ENCODE results near the gene MVB12B. TPM values are rescaled to one million over a fixed set of nuclear protein-coding genes. Genes with fewer than 3 reads are reported as not detected.

The MVB12B gene
- total and polyA plus RNA-seq, 8 donors: 19.9 to 25.3 (median 22.8) TPM

DNA sequence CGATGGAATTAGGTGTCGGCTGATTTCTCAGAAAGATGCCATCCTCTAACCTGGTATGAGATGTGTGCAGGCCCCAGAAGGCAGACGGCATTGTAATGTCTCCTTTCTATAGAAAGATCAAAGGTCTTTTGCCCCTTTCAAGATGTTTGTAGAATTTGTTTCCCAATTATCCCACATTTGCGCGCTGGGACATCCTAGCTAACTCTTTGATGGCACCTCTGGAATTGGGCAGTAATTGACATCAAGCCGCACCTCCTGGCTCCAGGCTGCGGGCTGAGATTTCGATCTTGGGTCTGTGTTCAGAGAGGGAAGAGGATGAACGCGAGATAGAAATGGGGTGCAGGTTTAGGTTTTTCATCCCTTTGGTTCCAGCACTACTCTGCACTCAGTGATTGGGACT is 202.3 kb downstream of the MVB12B start:
- intact Hi-C loops (cut with DNase I): no loop called here
- ATAC-seq: no peak
- Histone ChIP-seq H3K4me3 (no peak overlapping the region), H3K36me3 (no peaks in the 10 kb centered on the region), H3K9me3 (no peaks in the 10 kb centered on the region), H3K4me1 (peaks cover 0 to 53% of the 10 kb centered on the region in 2 donors), H3K27me3 (peaks cover 0 to 22% of the 10 kb centered on the region in 2 donors), H3K27ac (no peak overlapping the region)
- DNase-seq: no peak
- TF ChIP-seq, protein P1, sequence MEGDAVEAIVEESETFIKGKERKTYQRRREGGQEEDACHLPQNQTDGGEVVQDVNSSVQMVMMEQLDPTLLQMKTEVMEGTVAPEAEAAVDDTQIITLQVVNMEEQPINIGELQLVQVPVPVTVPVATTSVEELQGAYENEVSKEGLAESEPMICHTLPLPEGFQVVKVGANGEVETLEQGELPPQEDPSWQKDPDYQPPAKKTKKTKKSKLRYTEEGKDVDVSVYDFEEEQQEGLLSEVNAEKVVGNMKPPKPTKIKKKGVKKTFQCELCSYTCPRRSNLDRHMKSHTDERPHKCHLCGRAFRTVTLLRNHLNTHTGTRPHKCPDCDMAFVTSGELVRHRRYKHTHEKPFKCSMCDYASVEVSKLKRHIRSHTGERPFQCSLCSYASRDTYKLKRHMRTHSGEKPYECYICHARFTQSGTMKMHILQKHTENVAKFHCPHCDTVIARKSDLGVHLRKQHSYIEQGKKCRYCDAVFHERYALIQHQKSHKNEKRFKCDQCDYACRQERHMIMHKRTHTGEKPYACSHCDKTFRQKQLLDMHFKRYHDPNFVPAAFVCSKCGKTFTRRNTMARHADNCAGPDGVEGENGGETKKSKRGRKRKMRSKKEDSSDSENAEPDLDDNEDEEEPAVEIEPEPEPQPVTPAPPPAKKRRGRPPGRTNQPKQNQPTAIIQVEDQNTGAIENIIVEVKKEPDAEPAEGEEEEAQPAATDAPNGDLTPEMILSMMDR (IDR thresholded peaks at IDR 0.05): no peak

DNA sequence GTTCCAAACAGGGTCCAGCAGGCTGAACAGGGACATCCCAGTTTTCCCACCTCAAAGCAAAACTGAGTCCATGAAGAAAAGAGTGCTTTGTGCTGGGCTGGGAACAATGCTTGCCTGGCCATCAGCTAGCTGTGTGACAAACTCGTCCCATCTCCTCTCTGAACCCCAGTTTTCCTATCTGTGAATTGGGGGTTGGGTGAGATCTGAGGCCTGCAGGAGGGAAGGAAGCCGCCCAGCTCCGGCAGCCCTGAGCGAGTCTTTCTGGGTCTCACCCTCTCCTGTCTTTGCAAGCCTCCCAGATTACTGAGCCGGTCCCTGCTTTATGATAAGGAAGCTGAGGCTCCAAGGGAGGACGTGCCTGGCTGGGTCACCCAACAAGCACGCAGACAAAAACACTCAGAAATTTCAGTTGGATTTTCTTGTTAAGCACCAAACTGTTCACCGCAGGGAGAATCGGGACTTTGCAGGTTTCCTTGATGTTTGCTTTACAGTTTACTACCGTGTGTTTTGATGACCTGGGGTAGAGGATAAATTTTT is 204.5 kb downstream of the MVB12B start:
- Histone ChIP-seq H3K4me3 (no peak overlapping the region), H3K27me3 (peaks cover 0 to 34% of the 10 kb centered on the region in 2 donors), H3K27ac (no peak overlapping the region), H3K36me3 (no peaks in the 10 kb centered on the region), H3K9me3 (no peaks in the 10 kb centered on the region), H3K4me1 (peaks cover 0 to 41% of the 10 kb centered on the region in 2 donors)
- TF ChIP-seq, protein P1 (IDR thresholded peaks at IDR 0.05): no peak
- DNase-seq (peak in 1 of 4 donors; percentile 24), ATAC-seq (no peak)
- intact Hi-C loops (cut with DNase I): no loop called here

DNA sequence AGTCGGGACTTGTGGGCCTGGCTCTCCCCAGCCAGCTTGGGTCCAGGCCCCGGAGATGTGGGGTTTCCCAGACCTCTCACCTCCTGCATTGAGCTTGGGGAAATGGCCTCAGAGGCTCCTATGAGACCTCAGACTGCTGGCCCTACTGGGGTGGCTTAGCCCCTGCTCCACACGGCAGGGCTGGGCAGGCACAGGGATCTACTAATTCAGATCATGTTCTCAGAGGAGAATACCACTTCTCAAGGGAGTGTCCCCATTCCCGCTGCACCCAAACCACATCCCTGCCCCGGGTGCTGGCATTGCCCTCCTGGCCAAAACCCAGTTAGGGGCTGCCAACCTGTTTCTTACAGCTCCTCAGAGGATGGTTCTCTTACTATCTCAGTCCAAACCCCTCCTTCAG is 205.0 kb downstream of the MVB12B start:
- DNase-seq (peak in 1 of 4 donors; percentile 34), ATAC-seq (no peak)
- no peak overlapping the region for H3K4me3 ChIP-seq
- H3K9me3 ChIP-seq: no peaks in the 10 kb centered on the region
- no peaks in the 10 kb centered on the region for H3K36me3 ChIP-seq
- peak overlapping the region in 1 of 2 donors; percentile 86 for H3K27ac ChIP-seq
- peaks cover 0 to 36% of the 10 kb centered on the region in 2 donors for H3K4me1 ChIP-seq
- intact Hi-C loops (cut with DNase I): no loop called here
- TF ChIP-seq, protein P1 (IDR thresholded peaks at IDR 0.05): no peak
- peaks cover 0 to 36% of the 10 kb centered on the region in 2 donors for H3K27me3 ChIP-seq

DNA sequence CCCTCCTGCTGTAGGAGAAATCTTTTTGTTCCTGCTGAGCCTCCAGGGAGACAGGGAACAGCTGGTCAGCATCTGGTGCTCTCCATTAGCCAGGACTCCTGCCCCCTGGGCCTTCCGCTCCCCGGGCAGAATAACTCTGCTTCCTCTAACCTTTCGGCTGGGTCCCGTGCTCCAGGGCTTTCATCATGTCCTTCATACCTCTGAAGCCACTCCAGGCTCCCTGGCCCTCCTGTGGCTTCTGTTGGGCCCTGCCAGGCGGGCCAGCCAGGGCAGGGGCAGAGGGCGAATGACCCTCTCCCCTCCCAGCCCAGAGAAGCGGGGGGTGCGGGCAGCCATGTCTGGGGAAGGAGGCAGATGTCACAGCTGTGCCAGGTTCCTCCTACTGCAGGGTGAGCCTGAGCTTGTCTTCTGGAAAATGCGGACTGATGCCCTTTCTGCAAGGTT is 205.4 kb downstream of the MVB12B start:
- Histone ChIP-seq H3K4me3 (no peak overlapping the region), H3K27me3 (peaks cover 0 to 36% of the 10 kb centered on the region in 2 donors), H3K27ac (peak overlapping the region in 1 of 2 donors; percentile 86), H3K36me3 (no peaks in the 10 kb centered on the region), H3K4me1 (peaks cover 0 to 34% of the 10 kb centered on the region in 2 donors), H3K9me3 (no peaks in the 10 kb centered on the region)
- DNase-seq (peak in 3 of 4 donors; percentile 56 to 74 (median 65)), ATAC-seq (peak; percentile 25)
- intact Hi-C loops (cut with DNase I): no loop called here
- TF ChIP-seq, protein P1 (IDR thresholded peaks at IDR 0.05): no peak

DNA sequence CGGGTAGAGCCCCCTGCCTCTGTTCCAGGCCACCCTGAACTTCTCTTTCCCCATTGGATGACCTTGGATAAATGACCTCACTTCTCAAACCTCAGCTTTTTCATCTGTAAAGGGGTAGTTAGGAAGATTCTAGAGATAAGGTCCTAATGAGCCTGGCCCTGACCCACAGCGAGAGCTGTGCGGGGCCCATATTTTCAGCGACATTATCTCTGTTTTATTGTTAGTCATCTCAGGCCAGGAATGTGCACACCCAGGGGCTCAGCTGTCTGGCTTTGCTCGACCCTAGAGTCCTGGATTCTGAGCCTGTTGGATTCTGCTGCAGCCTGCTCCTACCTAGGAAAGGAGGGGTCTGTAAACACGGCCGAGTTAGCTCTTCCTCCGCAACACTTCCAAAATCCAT is 205.9 kb downstream of the MVB12B start:
- intact Hi-C loops (cut with DNase I): no loop called here
- peak overlapping the region in 1 of 2 donors; percentile 86 for H3K27ac ChIP-seq
- peaks cover 0 to 38% of the 10 kb centered on the region in 2 donors for H3K27me3 ChIP-seq
- ATAC-seq: no peak
- TF ChIP-seq, protein P1 (IDR thresholded peaks at IDR 0.05): no peak
- H3K4me3 ChIP-seq: no peak overlapping the region
- no peaks in the 10 kb centered on the region for H3K36me3 ChIP-seq
- H3K9me3 ChIP-seq: no peaks in the 10 kb centered on the region
- peaks cover 0 to 34% of the 10 kb centered on the region in 2 donors for H3K4me1 ChIP-seq
- no peak for DNase-seq

Data from left lung (tissue), 10 donors.